Retinal pigment epithelial cell (primary cell): ENCODE measurements around the gene EXO1.

Experiments
- DNase-seq: peaks from one replicate; pipeline ENCODE4 v3.0.0-alpha.2; 2010; ENCODE audit warnings: low read depth
- H3K4me3 ChIP-seq: 2 replicates; pipeline ENCODE4 v1.5.1; 2011; ENCODE audit warnings: mild to moderate bottlenecking, low read length, control low read depth, moderate library complexity
- CTCF ChIP-seq: conservative IDR thresholded peaks from 2 replicates; pipeline ENCODE4 v1.5.1; 2011; ENCODE audit warnings: low read depth, low read length, control low read depth, inconsistent platforms

EXO1 gene

GRCh38 chr1:241836941-241837340 is 11.1 kb upstream of the EXO1 start:
- no peak for TF ChIP-seq CTCF
- no peak for DNase-seq
- no peak overlapping the region for H3K4me3 ChIP-seq

- TF ChIP-seq CTCF = no peak
- no peak for DNase-seq
- H3K4me3 ChIP-seq = no peak overlapping the region
Measured at GRCh38 chr1:241837416-241837815, 10.6 kb upstream of the EXO1 start.

- DNase-seq = peak; percentile 80
- no peak overlapping the region for H3K4me3 ChIP-seq
- no peak for TF ChIP-seq CTCF
Measured at GRCh38 chr1:241837901-241838300, 10.1 kb upstream of the EXO1 start.

- no peak for TF ChIP-seq CTCF
- H3K4me3 ChIP-seq = no peak overlapping the region
- DNase-seq = no peak
Measured at GRCh38 chr1:241838897-241839296, 9.1 kb upstream of the EXO1 start.

- no peak for TF ChIP-seq CTCF
- no peak overlapping the region for H3K4me3 ChIP-seq
Measured at GRCh38 chr1:241839369-241839979, 8.5 kb upstream of the EXO1 start.

GRCh38 chr1:241840164-241840563 is 7.8 kb upstream of the EXO1 start:
- H3K4me3 ChIP-seq = no peak overlapping the region
- DNase-seq = no peak
- no peak for TF ChIP-seq CTCF

More at GRCh38 chr1:241839369-241839979, 8.5 kb upstream of the EXO1 start:
- no peak for DNase-seq

- no peak overlapping the region for H3K4me3 ChIP-seq
- DNase-seq = no peak
- TF ChIP-seq CTCF = no peak
Measured at GRCh38 chr1:241841691-241842090, 6.3 kb upstream of the EXO1 start.
